ENCODE results near the gene ST6GALNAC1. TPM values are rescaled to one million over a fixed set of nuclear protein-coding genes. Genes with fewer than 3 reads are reported as not detected.

ST6GALNAC1 gene
- total RNA-seq, 5 donors from 2014 or later (not counting 1 experiment from before 2014, with no cell fraction given): 2.6 to 20.5 (median 6.6) TPM

GRCh38 chr17:76678330-76678729, 34.8 kb upstream of the ST6GALNAC1 start:
- H3K27me3 ChIP-seq (replicated peaks in 1 of 2; ENCODE audit: control insufficient read depth in 2 of 2, extremely low read depth in 1 of 2, insufficient read depth in 2 of 2, low read length in 1 of 2): no peaks in the 10 kb centered on the region
- Mint-ChIP-seq H3K4me1 (peaks cover 10 to 21% (median 14%) of the 10 kb centered on the region in 3 donors), H3K4me3 (no peak overlapping the region), H3K36me3 (no peaks in the 10 kb centered on the region), H3K9me3 (no peaks in the 10 kb centered on the region), H3K27me3 (no peaks in the 10 kb centered on the region), H3K27ac (no peak overlapping the region)
- peaks cover under 1 to 50% of the 10 kb centered on the region in 2 experiments for H3K4me1 ChIP-seq (ENCODE audit: control insufficient read depth in 1 of 2, extremely low read depth in 1 of 2, insufficient read depth in 2 of 2, low read length in 2 of 2)
- ChIA-PET POLR2A (no interaction called here), CTCF (no interaction called here)
- no peaks in the 10 kb centered on the region for H3K36me3 ChIP-seq (ENCODE audit: control insufficient read depth in 2 of 2, extremely low read depth in 1 of 2, insufficient read depth in 1 of 2, low read length in 1 of 2)
- 7% methylated on average over 12 of the region's 12 CpGs for WGBS (ENCODE audit: insufficient coverage)
- H3K4me3 ChIP-seq (ENCODE audit: control insufficient read depth in 1 of 2, extremely low read depth in 1 of 2, low read length in 1 of 2): no peak overlapping the region
- H3K9me3 ChIP-seq: no peaks in the 10 kb centered on the region
- peak overlapping the region; percentile 42 for H3K27ac ChIP-seq (ENCODE audit: low read length)
- peak in 25 of 35 experiments; percentile 10 to 61 (median 30) for DNase-seq
- peak; percentile 73 to 90 (median 82) for ATAC-seq (replicated peaks in 1 of 4)

DNA sequence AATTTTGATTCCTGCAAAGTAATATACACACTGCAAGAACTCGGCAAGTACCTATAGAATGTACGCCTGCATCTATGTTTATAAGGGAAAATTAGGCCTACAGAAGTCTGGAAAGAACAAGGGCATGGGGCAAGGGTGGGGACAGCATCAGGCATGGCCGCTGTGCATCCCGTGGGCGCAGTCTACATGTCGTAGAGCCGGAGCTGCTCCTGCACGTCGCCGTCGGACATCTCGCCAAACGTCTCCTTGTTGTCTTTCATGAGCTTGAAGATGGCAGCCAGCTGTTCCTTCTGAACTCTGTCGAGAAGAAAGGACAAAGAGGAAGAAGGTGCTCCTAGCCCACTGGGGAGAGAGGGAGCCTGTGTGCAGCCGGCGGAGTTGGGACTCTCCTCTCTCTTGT, 33.8 kb upstream of the ST6GALNAC1 start:
- no peaks in the 10 kb centered on the region for H3K9me3 ChIP-seq
- H3K9me3 Mint-ChIP-seq: no peaks in the 10 kb centered on the region
- peak overlapping the region; percentile 13 for H3K27ac ChIP-seq (ENCODE audit: low read length)
- no peak overlapping the region for H3K4me3 ChIP-seq (ENCODE audit: control insufficient read depth in 1 of 2, extremely low read depth in 1 of 2, low read length in 1 of 2)
- no peaks in the 10 kb centered on the region for H3K27me3 Mint-ChIP-seq
- H3K36me3 ChIP-seq (ENCODE audit: control insufficient read depth in 2 of 2, extremely low read depth in 1 of 2, insufficient read depth in 1 of 2, low read length in 1 of 2): no peaks in the 10 kb centered on the region
- peaks cover 20 to 29% (median 23%) of the 10 kb centered on the region in 3 donors for H3K4me1 Mint-ChIP-seq
- H3K4me1 ChIP-seq (ENCODE audit: control insufficient read depth in 1 of 2, extremely low read depth in 1 of 2, insufficient read depth in 2 of 2, low read length in 2 of 2): peaks cover 9 to 55% of the 10 kb centered on the region in 2 experiments
- H3K27me3 ChIP-seq (replicated peaks in 1 of 2; ENCODE audit: control insufficient read depth in 2 of 2, extremely low read depth in 1 of 2, insufficient read depth in 2 of 2, low read length in 1 of 2): no peaks in the 10 kb centered on the region
- POLR2A ChIA-PET: no interaction called here
- ATAC-seq (replicated peaks in 1 of 4) (no peak), DNase-seq (no peak)
- CTCF ChIA-PET: no interaction called here
- no peaks in the 10 kb centered on the region for H3K36me3 Mint-ChIP-seq
- H3K27ac Mint-ChIP-seq: no peak overlapping the region
- 95% methylated on average over 11 of the region's 16 CpGs for WGBS (ENCODE audit: insufficient coverage)
- no peak overlapping the region for H3K4me3 Mint-ChIP-seq

- Histone ChIP-seq H3K27me3 (replicated peaks in 1 of 2; ENCODE audit: control insufficient read depth in 2 of 2, extremely low read depth in 1 of 2, insufficient read depth in 2 of 2, low read length in 1 of 2) (no peaks in the 10 kb centered on the region), H3K4me1 (ENCODE audit: control insufficient read depth in 1 of 2, extremely low read depth in 1 of 2, insufficient read depth in 2 of 2, low read length in 2 of 2) (peaks cover 15 to 49% of the 10 kb centered on the region in 2 experiments), H3K4me3 (ENCODE audit: control insufficient read depth in 1 of 2, extremely low read depth in 1 of 2, low read length in 1 of 2) (no peak overlapping the region), H3K9me3 (no peaks in the 10 kb centered on the region), H3K36me3 (ENCODE audit: control insufficient read depth in 2 of 2, extremely low read depth in 1 of 2, insufficient read depth in 1 of 2, low read length in 1 of 2) (no peaks in the 10 kb centered on the region), H3K27ac (ENCODE audit: low read length) (no peak overlapping the region)
- no peaks in the 10 kb centered on the region for H3K36me3 Mint-ChIP-seq
- 100% methylated on average over 2 of the region's 6 CpGs for WGBS (ENCODE audit: insufficient coverage)
- no peak overlapping the region for H3K4me3 Mint-ChIP-seq
- ChIA-PET POLR2A (interaction anchor here in 1 of 2 donors (0.6 kb wide), 1 partner anchor 728 kb away, joined by 4 read pairs; no protein-coding TSS in a partner anchor), CTCF (no interaction called here)
- peaks cover 22 to 29% (median 26%) of the 10 kb centered on the region in 3 donors for H3K4me1 Mint-ChIP-seq
- no peak for DNase-seq
- H3K27me3 Mint-ChIP-seq: no peaks in the 10 kb centered on the region
- no peaks in the 10 kb centered on the region for H3K9me3 Mint-ChIP-seq
- no peak for ATAC-seq (replicated peaks in 1 of 4)
- no peak overlapping the region for H3K27ac Mint-ChIP-seq
Observed at GRCh38 chr17:76676629-76677028, 33.1 kb upstream of the ST6GALNAC1 start.

DNA sequence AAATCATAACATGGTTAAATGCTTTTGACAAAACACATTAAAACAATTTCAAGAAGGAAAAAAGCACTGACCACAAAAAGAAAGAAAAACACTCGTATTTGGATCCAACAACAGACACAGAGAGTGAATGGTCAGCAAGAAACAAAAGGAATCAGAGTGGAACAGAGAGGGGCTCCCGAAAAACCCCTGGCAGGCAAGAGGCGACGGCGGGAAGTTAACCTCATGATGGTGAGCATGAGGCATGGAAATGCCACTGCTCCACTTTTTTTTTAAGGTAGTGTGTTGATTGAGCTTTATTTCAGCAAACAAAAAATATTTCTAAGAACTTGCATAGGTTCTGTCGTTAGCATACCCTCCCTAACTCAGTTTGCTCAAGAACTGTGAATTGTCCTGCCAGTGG, 32.1 kb upstream of the ST6GALNAC1 start:
- no peak for ATAC-seq (replicated peaks in 1 of 4)

GRCh38 chr17:76674600-76674999, 31.0 kb upstream of the ST6GALNAC1 start:
- no peaks in the 10 kb centered on the region for H3K9me3 Mint-ChIP-seq
- Histone ChIP-seq H3K4me1 (ENCODE audit: control insufficient read depth in 1 of 2, extremely low read depth in 1 of 2, insufficient read depth in 2 of 2, low read length in 2 of 2) (peaks cover 31 to 58% of the 10 kb centered on the region in 2 experiments), H3K27me3 (replicated peaks in 1 of 2; ENCODE audit: control insufficient read depth in 2 of 2, extremely low read depth in 1 of 2, insufficient read depth in 2 of 2, low read length in 1 of 2) (no peaks in the 10 kb centered on the region), H3K9me3 (no peaks in the 10 kb centered on the region), H3K27ac (ENCODE audit: low read length) (no peak overlapping the region), H3K36me3 (ENCODE audit: control insufficient read depth in 2 of 2, extremely low read depth in 1 of 2, insufficient read depth in 1 of 2, low read length in 1 of 2) (no peaks in the 10 kb centered on the region), H3K4me3 (ENCODE audit: control insufficient read depth in 1 of 2, extremely low read depth in 1 of 2, low read length in 1 of 2) (no peak overlapping the region)
- H3K27ac Mint-ChIP-seq: no peak overlapping the region
- no peaks in the 10 kb centered on the region for H3K27me3 Mint-ChIP-seq
- H3K4me1 Mint-ChIP-seq: peaks cover 37 to 42% (median 39%) of the 10 kb centered on the region in 3 donors
- H3K4me3 Mint-ChIP-seq: no peak overlapping the region
- ChIA-PET CTCF (interaction anchor here (0.5 to 0.6 kb wide), 3 partner anchors 19 to 382 kb away, joined by 3 to 8 read pairs (median 3); a partner anchor contains a TSS), POLR2A (interaction anchor here in 1 of 2 donors (0.6 kb wide), 1 partner anchor 9 kb away, joined by 4 read pairs; no protein-coding TSS in a partner anchor)
- DNase-seq: no peak
- 99% methylated on average over 5 of the region's 5 CpGs for WGBS (ENCODE audit: insufficient coverage)
- no peaks in the 10 kb centered on the region for H3K36me3 Mint-ChIP-seq
- ATAC-seq (replicated peaks in 1 of 4): no peak

More for the DNA sequence above, 32.1 kb upstream of the ST6GALNAC1 start:
- no peaks in the 10 kb centered on the region for H3K27me3 Mint-ChIP-seq
- Histone ChIP-seq H3K27me3 (replicated peaks in 1 of 2; ENCODE audit: control insufficient read depth in 2 of 2, extremely low read depth in 1 of 2, insufficient read depth in 2 of 2, low read length in 1 of 2) (no peaks in the 10 kb centered on the region), H3K4me1 (ENCODE audit: control insufficient read depth in 1 of 2, extremely low read depth in 1 of 2, insufficient read depth in 2 of 2, low read length in 2 of 2) (peaks cover 22 to 49% of the 10 kb centered on the region in 2 experiments), H3K36me3 (ENCODE audit: control insufficient read depth in 2 of 2, extremely low read depth in 1 of 2, insufficient read depth in 1 of 2, low read length in 1 of 2) (no peaks in the 10 kb centered on the region), H3K9me3 (no peaks in the 10 kb centered on the region), H3K27ac (ENCODE audit: low read length) (no peak overlapping the region), H3K4me3 (ENCODE audit: control insufficient read depth in 1 of 2, extremely low read depth in 1 of 2, low read length in 1 of 2) (no peak overlapping the region)
- no peak overlapping the region for H3K27ac Mint-ChIP-seq
- H3K9me3 Mint-ChIP-seq: no peaks in the 10 kb centered on the region
- H3K4me1 Mint-ChIP-seq: peaks cover 27 to 32% (median 29%) of the 10 kb centered on the region in 3 donors
- CTCF ChIA-PET: no interaction called here
- H3K36me3 Mint-ChIP-seq: no peaks in the 10 kb centered on the region
- DNase-seq: no peak
- H3K4me3 Mint-ChIP-seq: no peak overlapping the region
- WGBS (ENCODE audit: insufficient coverage): 93% methylated on average over 3 of the region's 6 CpGs
- POLR2A ChIA-PET: interaction anchor here in 1 of 2 donors (0.5 kb wide), 1 partner anchor 60 kb away, joined by 6 read pairs; no protein-coding TSS in a partner anchor

- Histone ChIP-seq H3K4me3 (ENCODE audit: control insufficient read depth in 1 of 2, extremely low read depth in 1 of 2, low read length in 1 of 2) (no peak overlapping the region), H3K9me3 (no peaks in the 10 kb centered on the region), H3K27me3 (replicated peaks in 1 of 2; ENCODE audit: control insufficient read depth in 2 of 2, extremely low read depth in 1 of 2, insufficient read depth in 2 of 2, low read length in 1 of 2) (no peaks in the 10 kb centered on the region), H3K36me3 (ENCODE audit: control insufficient read depth in 2 of 2, extremely low read depth in 1 of 2, insufficient read depth in 1 of 2, low read length in 1 of 2) (no peaks in the 10 kb centered on the region), H3K27ac (ENCODE audit: low read length) (no peak overlapping the region), H3K4me1 (ENCODE audit: control insufficient read depth in 1 of 2, extremely low read depth in 1 of 2, insufficient read depth in 2 of 2, low read length in 2 of 2) (peaks cover 31 to 50% of the 10 kb centered on the region in 2 experiments)
- Mint-ChIP-seq H3K4me3 (peak overlapping the region in 2 of 3 donors; percentile 24 to 89), H3K4me1 (peaks cover 37 to 42% (median 40%) of the 10 kb centered on the region in 3 donors), H3K36me3 (no peaks in the 10 kb centered on the region), H3K9me3 (no peaks in the 10 kb centered on the region), H3K27ac (peak overlapping the region in 1 of 2 donors; percentile 39), H3K27me3 (no peaks in the 10 kb centered on the region)
- DNase-seq (no peak), ATAC-seq (replicated peaks in 1 of 4) (no peak)
- 83% methylated on average over 4 of the region's 5 CpGs for WGBS (ENCODE audit: insufficient coverage)
- ChIA-PET CTCF (interaction anchor here in 1 of 2 donors (0.5 kb wide), 1 partner anchor 383 kb away, joined by 3 read pairs; no protein-coding TSS in a partner anchor), POLR2A (no interaction called here)
Observed at GRCh38 chr17:76673729-76674128, 30.2 kb upstream of the ST6GALNAC1 start.

Measured in T-cell (primary cell).